IPS DF 4.7 (cell line): ENCODE data around the gene TAOK3.
"Not testable (repeated sequence)": the region's sequence is repeated elsewhere in the genome, so short reads cannot be mapped to it uniquely, and the experiment has no call there.

Experiments
- DNase-seq: peaks from one replicate; pipeline ENCODE4 v3.0.0-alpha.2; 2013; ENCODE audit warnings: low spot score; ENCODE audit errors: extremely low read depth

TAOK3 gene

GRCh38 chr12:118302053-118302452, 70.7 kb downstream of the TAOK3 start:
- DNase-seq, result no peak

GRCh38 chr12:118299791-118300460, 72.8 kb downstream of the TAOK3 start:
- no peak for DNase-seq

DNA sequence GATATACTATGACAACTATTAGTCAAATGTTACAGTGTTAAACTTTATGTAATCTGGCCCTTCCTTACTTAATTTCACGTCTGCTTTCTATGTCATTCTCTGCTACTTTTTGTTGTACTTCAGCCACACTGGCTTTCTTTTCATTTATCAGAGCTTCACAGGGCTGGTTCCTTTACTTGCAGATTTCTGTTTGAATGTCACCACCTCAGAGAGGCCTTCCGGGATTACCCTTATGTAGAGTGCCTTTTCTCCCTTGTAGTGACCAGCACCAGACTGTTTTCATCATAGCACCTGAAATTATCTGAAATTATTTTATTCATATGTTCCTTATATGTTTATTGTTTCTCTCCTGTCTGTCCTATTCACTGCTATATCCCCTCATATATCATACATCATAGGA, 75.4 kb downstream of the TAOK3 start:
- no peak for DNase-seq

GRCh38 chr12:118292836-118293235, 79.9 kb downstream of the TAOK3 start:
- DNase-seq, result no peak

GRCh38 chr12:118290130-118290529, 82.6 kb downstream of the TAOK3 start:
- no peak for DNase-seq

GRCh38 chr12:118288174-118288573, 84.5 kb downstream of the TAOK3 start:
- DNase-seq, result no peak

GRCh38 chr12:118287728-118288127, 85.0 kb downstream of the TAOK3 start:
- no peak for DNase-seq

DNA sequence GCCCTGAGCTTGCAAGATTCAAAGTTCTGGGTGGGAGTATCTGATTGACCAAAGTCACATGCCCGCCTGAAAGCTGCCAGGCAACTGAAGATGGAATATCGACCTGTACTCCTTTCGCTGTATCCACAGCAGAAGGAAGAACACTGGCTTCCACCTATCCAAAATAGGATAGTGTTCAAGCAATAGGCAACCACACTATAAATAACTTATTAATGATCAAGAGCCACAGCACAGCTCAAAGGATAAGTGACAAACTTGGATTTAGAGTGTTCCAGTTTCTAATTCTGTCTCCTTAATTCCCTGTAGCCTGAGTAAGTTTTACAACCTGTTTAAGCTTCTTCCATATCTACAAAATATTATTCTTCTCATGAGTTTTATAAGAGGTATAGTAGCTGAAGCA, 89.9 kb downstream of the TAOK3 start:
- DNase-seq, result no peak

- not testable (repeated sequence) for DNase-seq
Observed at GRCh38 chr12:118278288-118278687, 94.4 kb downstream of the TAOK3 start.

DNA sequence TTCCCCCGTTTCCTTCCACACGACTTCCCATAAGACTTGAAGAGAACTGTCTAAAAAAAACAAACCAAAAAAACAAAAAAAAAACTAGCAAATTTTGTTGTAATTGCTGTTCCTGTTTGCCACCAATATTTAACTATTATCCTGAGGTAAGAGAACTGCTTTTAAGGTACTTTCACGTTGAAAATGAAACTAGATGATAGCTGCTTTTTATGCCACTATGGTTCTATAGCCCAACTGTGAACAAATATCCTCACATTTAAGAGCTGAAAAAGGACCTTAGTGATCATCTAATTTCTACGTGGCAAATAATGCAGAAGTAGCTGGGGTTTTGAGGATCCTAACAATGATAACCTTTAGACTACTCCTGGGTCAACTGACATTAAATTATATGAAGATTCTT, 98.6 kb downstream of the TAOK3 start:
- no peak for DNase-seq

- no peak for DNase-seq
Observed at GRCh38 chr12:118271770-118272417, 100.8 kb downstream of the TAOK3 start.

DNA sequence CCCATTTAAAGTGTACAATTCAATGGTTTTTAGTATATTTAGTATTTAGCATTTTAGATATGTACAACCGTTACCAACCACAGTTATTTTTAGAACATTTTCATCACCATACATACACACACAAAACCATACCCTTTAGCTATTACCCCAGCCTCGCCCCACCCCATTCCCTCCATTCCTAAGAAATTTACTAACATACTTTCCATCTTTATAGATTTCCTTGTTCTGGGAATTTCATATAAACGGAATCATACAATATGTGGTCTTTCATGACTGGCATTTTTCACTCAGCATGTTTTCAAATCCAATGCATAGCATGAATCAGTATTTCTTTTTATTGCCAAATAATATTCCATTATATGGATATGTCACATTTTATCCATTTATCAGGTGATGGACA, 101.5 kb downstream of the TAOK3 start:
- no peak for DNase-seq

- no peak for DNase-seq
Observed at GRCh38 chr12:118269806-118270205, 102.9 kb downstream of the TAOK3 start.

DNA sequence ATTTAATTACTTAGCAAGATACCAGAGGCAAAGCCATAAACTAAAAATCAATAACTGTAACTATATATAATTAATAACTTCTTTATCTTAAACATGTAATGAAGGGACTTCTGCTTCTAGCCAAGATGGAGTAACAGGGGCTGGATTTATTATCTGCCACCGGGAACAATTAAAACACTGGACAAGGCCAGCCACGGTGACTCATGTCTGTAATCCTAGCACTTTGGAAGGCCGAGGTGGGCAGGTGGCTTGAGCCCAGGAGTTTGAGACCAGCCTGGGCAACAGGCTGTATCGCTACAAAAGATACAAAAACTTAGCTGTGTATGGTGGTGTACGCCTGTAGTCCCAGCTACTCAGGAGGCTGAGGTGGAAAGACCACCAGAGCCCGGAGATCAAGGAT, 113.6 kb downstream of the TAOK3 start:
- DNase-seq, result no peak

DNA sequence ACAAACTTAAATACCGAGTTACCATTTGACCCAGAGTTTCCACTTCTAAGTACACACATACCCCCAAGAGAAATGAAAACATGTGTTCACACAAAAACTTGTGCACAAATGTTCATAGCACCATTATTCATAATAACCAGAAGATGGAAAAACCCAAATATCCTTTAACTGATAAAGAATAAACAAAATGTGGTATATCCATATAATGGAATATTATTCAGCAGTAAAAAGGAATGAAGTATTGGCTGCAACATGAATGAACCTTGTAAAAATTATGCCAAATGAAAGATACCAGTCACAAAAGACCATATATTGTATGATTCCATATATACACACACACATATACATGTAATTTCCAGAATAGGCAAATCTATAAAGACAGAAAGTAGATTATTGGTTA, 116.4 kb downstream of the TAOK3 start:
- DNase-seq, result no peak

GRCh38 chr12:118249547-118249946, 123.2 kb downstream of the TAOK3 start:
- DNase-seq, result no peak

- not testable (repeated sequence) for DNase-seq
Observed at GRCh38 chr12:118245886-118246285, 126.8 kb downstream of the TAOK3 start.

- DNase-seq, result no peak
Observed at GRCh38 chr12:118238888-118239287, 133.8 kb downstream of the TAOK3 start.

GRCh38 chr12:118237908-118238307, 134.8 kb downstream of the TAOK3 start:
- no peak for DNase-seq

GRCh38 chr12:118237052-118237665, 135.5 kb downstream of the TAOK3 start:
- no peak for DNase-seq

DNA sequence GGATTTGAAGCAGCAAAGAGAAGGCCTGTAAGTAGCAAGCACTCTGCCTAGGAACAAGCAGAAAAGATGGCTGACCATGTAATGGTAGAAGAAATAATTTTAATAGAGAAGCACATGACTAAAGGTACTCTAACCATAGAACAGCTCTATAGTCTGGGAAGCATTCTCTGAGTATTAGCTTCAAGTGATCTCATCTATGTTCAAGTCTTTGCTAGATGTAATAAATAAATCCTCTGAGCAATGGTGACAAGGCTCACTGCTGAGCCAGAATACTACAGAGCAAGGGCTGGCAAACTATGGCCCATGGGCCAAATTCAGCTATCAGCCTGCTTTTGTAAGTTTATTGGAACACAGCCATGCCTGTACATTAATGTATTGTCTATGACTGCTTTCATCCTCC, 152.0 kb downstream of the TAOK3 start:
- DNase-seq, result no peak

DNA sequence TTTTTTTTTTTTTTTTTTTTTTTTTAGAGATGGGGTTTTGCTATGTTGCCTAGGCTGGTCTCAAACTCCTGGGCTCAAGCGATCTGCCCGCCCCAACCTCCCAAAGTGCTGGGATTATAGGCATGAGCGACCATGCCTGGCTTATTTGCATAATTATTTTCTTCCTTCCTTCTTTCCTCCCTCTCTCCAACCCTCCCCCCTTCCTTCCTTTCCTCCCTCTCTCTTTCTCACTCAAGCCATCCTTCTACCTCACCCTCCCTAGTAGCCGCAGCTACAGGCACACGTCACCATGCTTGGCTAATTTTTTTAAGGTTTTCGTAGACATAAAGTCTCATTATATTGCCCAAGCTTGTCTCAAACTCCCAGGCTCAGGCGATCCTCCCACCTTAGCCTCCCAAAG, 152.9 kb downstream of the TAOK3 start:
- DNase-seq, result no peak

GRCh38 chr12:118219106-118219505, 153.6 kb downstream of the TAOK3 start:
- DNase-seq, result no peak
